ENCODE results near the gene PDE1A. TPM values are rescaled to one million over a fixed set of nuclear protein-coding genes. Genes with fewer than 3 reads are reported as not detected.
"Not testable (repeated sequence)": the region's sequence is repeated elsewhere in the genome, so short reads cannot be mapped to it uniquely, and the experiment has no call there.

PDE1A gene
- total RNA-seq, 1 donor from 2014 or later = 6.3 TPM

GRCh38 chr2:182291296-182291695 is 135.5 kb downstream of the PDE1A start:
- Histone ChIP-seq H3K36me3 (no peaks in the 10 kb centered on the region), H3K4me3 (no peak overlapping the region), H3K4me1 (no peaks in the 10 kb centered on the region), H3K27ac (no peak overlapping the region), H3K27me3 (no peaks in the 10 kb centered on the region), H3K9me3 (no peaks in the 10 kb centered on the region)
- TF ChIP-seq CTCF (IDR thresholded peaks at IDR 0.05) = no peak
- ATAC-seq (no peak), DNase-seq (no peak)
- intact Hi-C loops (cut with DNase I) = no loop called here

GRCh38 chr2:182283512-182283911 is 143.3 kb downstream of the PDE1A start:
- Histone ChIP-seq H3K9me3 (no peaks in the 10 kb centered on the region), H3K27me3 (no peaks in the 10 kb centered on the region), H3K36me3 (no peaks in the 10 kb centered on the region), H3K4me1 (no peaks in the 10 kb centered on the region), H3K27ac (no peak overlapping the region), H3K4me3 (no peak overlapping the region)
- ATAC-seq (no peak), DNase-seq (no peak)
- no peak for TF ChIP-seq CTCF (IDR thresholded peaks at IDR 0.05)
- intact Hi-C loops (cut with DNase I) = no loop called here

- intact Hi-C loops (cut with DNase I) = no loop called here
- Histone ChIP-seq H3K4me1 (no peaks in the 10 kb centered on the region), H3K27me3 (no peaks in the 10 kb centered on the region), H3K9me3 (no peaks in the 10 kb centered on the region), H3K27ac (no peak overlapping the region), H3K4me3 (no peak overlapping the region), H3K36me3 (no peaks in the 10 kb centered on the region)
- DNase-seq (no peak), ATAC-seq (no peak)
- no peak for TF ChIP-seq CTCF (IDR thresholded peaks at IDR 0.05)
These were observed 145.6 kb downstream of the PDE1A start for GRCh38 chr2:182281276-182281675.

- Histone ChIP-seq H3K27me3 (no peaks in the 10 kb centered on the region), H3K27ac (no peak overlapping the region), H3K4me3 (no peak overlapping the region), H3K4me1 (no peaks in the 10 kb centered on the region), H3K36me3 (no peaks in the 10 kb centered on the region), H3K9me3 (no peaks in the 10 kb centered on the region)
- ATAC-seq = no peak
- intact Hi-C loops (cut with DNase I) = no loop called here
- TF ChIP-seq CTCF (IDR thresholded peaks at IDR 0.05) = no peak
- DNase-seq = no peak
These were observed 146.7 kb downstream of the PDE1A start for GRCh38 chr2:182280118-182280517.

- H3K36me3 ChIP-seq; ATAC-seq; H3K27ac ChIP-seq; DNase-seq; H3K27me3 ChIP-seq; intact Hi-C loops (cut with DNase I); H3K4me1 ChIP-seq; H3K4me3 ChIP-seq; H3K9me3 ChIP-seq: not testable (repeated sequence)
These were observed 150.2 kb downstream of the PDE1A start for GRCh38 chr2:182276662-182277061.

GRCh38 chr2:182267971-182268370 is 158.9 kb downstream of the PDE1A start:
- TF ChIP-seq CTCF (IDR thresholded peaks at IDR 0.05) = no peak
- no peaks in the 10 kb centered on the region for H3K36me3 ChIP-seq
- H3K27me3 ChIP-seq = no peaks in the 10 kb centered on the region
- H3K4me1 ChIP-seq = no peaks in the 10 kb centered on the region
- ATAC-seq = no peak
- intact Hi-C loops (cut with DNase I) = no loop called here
- DNase-seq = no peak
- H3K27ac ChIP-seq = no peak overlapping the region
- no peak overlapping the region for H3K4me3 ChIP-seq
- H3K9me3 ChIP-seq = no peaks in the 10 kb centered on the region

Measured in upper lobe of right lung (tissue), 1 donor.